NCI-H187 (cell line): Measurements from ENCODE around the gene GTPBP3.

ENCODE experiments used
- DNase-seq, 2 experiments: peaks; one replicate each; lab custom pipeline; 2025; lab: John Stamatoyannopoulos, UW

The GTPBP3 gene

DNA sequence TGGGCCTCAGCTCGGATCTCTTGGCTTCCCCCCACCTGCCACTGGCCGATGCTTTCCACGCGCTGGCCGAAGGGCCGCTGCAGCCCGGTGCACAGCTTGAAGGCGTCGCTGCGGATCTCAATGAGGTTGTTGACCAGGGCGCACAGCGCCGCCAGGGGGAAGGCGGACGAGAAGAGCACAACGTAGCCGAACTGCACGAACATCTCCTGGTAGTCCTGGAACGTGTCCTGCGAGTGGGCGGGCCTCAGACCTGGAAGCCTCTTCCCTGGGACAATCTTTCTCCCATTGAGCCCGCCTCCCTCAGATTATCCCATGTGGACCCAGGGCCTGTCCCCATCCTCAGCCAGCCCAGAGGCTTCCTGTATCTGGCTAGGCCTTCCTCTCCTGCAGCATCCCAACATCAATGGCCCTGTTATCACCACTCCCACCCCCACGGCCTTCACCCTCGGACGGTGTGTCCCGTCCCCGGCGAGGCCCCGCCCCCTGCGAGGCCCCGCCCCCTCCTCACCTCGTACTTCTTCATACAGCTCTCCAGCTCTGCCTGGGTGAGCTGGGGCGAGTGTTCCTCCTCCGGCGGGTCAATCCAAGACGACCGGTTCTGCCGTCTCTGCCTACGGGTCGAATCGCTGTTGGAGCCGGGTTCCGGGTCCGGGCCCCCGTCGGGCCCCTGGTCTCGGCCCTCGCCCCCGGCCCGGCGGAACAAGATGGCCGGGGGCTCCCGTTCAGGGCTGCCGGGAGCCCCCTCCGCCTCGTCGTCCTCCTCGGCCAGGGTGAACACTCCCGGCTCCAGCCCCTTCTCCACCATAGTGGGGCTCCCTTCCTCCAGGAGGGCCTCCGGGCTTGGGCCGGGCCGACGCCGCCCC, 9.5 kb upstream of the GTPBP3 start:
- no peak for DNase-seq

DNA sequence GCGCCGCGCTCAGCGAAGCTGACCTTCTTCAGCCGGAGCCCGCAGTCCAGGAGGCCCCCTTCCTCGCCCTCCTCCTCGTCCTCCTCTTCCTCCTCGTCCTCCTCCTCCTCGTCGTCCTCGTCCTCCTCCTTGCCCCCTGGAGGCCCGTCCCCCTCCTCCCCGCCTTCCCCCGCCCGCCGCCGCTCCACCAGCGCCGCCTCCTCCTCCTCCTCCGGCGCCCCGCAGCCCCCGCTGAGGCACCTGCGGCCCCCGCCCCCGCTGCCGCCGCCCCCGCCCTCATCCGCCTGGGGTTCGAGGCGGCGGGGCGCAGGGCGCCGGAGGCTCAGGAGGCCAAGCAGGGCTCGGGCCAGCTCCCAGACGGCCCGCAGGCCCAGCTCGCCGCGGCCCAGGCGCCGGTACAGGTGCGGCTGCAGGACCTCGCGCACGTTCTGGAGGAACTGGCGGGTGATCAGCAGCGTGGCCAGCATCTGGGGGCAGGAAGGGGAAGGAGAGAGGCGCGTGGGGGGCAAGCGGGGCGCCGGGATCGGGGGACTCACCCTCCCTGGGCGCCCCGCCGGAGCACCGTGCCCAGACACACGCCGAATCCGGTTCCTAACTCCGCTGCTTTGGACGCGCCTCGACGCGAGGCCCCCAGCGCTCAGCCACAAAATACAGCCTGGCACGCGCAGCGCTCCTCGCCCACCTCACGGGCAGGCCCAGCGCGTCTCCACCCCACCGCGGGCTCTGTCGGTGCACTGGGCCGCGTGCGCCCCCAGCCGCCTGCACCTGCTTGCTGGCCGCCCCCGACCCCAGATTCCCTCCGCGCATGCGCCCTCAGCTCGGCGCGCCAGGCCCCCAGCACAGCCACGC, 8.6 kb upstream of the GTPBP3 start:
- no peak for DNase-seq

- DNase-seq: no peak
Observed at GRCh38 chr19:17329366-17330261, 7.7 kb upstream of the GTPBP3 start.

GRCh38 chr19:17330262-17331044, 6.9 kb upstream of the GTPBP3 start:
- DNase-seq: no peak

GRCh38 chr19:17331045-17331558, 6.3 kb upstream of the GTPBP3 start:
- DNase-seq: no peak

DNA sequence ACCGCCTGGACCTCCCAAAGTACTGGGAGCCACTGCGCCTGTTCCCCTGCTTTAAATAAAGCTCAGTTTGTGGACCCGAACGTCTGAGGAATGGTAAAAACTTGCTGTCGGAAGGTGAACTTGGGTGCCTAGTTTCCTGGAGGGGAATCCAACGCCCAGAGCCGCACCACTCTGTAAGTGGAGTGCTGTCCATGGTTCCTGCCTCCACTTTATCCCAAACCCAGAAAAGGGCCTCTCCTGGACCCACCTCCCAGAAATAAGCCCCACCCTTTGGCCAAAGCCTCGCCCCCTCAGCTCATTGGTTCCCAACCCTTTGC, 5.0 kb upstream of the GTPBP3 start:
- no peak for DNase-seq

- no peak for DNase-seq
Observed at GRCh38 chr19:17332677-17333581, 4.4 kb upstream of the GTPBP3 start.

- DNase-seq: peak in 1 of 2 experiments; percentile 17
Observed at GRCh38 chr19:17333611-17334413, 3.5 kb upstream of the GTPBP3 start.

- peak; percentile 83 to 84 for DNase-seq
Observed at GRCh38 chr19:17334414-17335409, 2.6 kb upstream of the GTPBP3 start, which contains the start of gene ANO8. ANO8 (minus strand) TSS chr19:17334855; CDS start chr19:17334670, 185 bp downstream.

- no peak for DNase-seq
Observed at GRCh38 chr19:17335575-17335974, 1.8 kb upstream of the GTPBP3 start.

GRCh38 chr19:17337675-17338432, 501 bp downstream of the GTPBP3 start:
- DNase-seq: no peak

GRCh38 chr19:17338433-17339078, 1.2 kb downstream of the GTPBP3 start:
- DNase-seq: no peak

GRCh38 chr19:17339088-17339741, 1.9 kb downstream of the GTPBP3 start:
- DNase-seq: no peak

DNA sequence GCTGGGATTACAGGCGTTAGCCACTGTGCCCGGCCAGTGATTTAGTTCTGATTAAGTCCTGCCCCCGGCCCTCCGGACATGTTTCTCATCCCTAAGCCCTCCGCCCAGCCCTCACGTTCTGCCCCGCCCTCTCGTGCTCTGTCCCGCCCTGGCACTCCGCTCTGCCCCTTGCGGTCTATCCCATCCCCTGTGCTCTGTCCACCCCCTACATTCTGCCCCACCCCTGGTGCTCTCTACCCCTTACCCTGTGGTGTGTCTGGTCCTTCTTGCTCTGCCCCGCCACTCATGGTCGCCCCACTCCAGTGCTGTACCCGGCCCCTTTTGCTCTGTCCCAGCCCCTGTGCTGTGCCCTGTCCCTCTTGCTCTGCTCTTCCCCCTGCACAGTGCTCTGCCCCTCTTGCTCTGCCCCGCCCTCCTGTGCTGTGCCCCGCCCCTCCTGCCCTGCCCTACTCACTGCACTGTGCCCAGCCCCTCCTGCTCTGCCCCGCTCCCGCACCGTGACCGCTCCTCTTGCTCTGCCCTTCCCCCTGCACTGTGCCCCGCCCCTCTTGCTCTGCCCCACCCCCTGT, 3.0 kb downstream of the GTPBP3 start:
- no peak for DNase-seq

GRCh38 chr19:17340871-17341357, 3.6 kb downstream of the GTPBP3 start:
- no peak for DNase-seq
